ENCODE data around the gene ITPKB.
A peak's percentile ranks its signal among the peaks of the same experiment; 100 is the strongest.

The ITPKB gene

GRCh38 chr1:226653311-226653921, 85.7 kb downstream of the ITPKB start:
- DNase-seq (ENCODE audit: low read depth in 1 of 2, low spot score in 1 of 2), result peak in 1 of 2 donors; percentile 27

DNA sequence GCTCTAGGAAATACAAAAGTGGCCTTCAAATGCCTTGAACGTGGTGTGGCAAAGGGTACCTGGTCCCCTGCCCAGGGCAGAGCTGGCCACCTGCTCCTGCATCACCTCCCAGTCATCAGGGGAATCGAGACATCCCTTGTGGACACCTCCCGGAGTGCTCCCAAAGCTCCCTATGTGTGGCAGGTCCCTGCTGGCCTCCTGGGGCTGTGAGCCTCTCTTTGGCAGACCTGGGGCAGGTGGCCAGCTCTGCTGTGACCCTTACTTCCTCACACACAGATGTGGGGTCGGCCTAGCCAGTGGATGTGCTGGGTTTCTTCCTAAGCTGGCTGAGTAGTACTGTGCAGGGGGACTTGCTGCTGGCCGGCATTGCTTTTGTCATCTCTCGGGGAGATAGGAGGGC, 86.5 kb downstream of the ITPKB start:
- no peak for DNase-seq (ENCODE audit: low read depth in 1 of 2, low spot score in 1 of 2)

GRCh38 chr1:226651732-226652105, 87.4 kb downstream of the ITPKB start:
- DNase-seq (ENCODE audit: low read depth in 1 of 2, low spot score in 1 of 2), result no peak

- DNase-seq (ENCODE audit: low read depth in 1 of 2, low spot score in 1 of 2), result no peak
Measured at GRCh38 chr1:226651041-226651731, 87.9 kb downstream of the ITPKB start.

- DNase-seq (ENCODE audit: low read depth in 1 of 2, low spot score in 1 of 2), result no peak
Measured at GRCh38 chr1:226650236-226650841, 88.7 kb downstream of the ITPKB start.

- DNase-seq (ENCODE audit: low read depth in 1 of 2, low spot score in 1 of 2), result no peak
Measured at GRCh38 chr1:226649780-226650179, 89.3 kb downstream of the ITPKB start.

DNA sequence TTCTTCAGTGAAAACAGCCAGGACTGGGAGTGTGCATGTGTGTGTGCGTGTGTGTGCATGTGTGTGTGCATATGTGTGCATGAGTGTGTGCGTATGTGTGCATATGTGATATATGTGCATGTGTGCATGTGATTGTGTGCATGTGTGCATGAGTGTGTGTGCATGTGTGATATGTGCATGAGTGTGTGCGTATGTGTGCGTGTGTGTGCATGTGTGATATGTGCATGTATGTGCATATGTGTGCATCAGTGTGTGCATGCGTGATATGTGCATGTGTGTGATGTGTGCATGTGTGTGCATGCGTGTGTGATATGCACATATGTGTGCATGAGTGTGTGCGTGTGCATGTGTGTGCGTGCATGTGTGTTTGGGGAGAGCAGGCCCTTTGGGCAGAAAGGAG, 89.8 kb downstream of the ITPKB start:
- no peak for DNase-seq (ENCODE audit: low read depth in 1 of 2, low spot score in 1 of 2)

DNA sequence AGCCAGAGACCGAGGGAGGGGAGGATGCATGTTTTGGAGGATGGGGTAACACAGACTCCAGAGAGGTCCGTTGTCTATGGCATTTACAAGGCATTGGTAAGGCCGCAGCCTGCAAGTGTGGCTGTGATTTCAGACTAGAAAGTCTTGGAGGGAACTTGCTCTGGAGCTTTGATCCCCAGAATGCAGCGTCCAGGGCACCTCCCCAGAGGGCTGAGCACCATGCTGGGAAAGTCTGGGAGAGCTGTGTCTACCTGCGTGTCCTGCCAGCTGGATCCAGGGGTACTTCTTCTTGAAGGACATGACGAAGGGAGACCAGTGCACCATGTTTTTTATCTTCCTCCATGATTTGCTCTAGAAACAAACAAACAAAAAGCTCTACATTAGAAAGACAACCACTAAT, 90.7 kb downstream of the ITPKB start:
- no peak for DNase-seq (ENCODE audit: low read depth in 1 of 2, low spot score in 1 of 2)

DNA sequence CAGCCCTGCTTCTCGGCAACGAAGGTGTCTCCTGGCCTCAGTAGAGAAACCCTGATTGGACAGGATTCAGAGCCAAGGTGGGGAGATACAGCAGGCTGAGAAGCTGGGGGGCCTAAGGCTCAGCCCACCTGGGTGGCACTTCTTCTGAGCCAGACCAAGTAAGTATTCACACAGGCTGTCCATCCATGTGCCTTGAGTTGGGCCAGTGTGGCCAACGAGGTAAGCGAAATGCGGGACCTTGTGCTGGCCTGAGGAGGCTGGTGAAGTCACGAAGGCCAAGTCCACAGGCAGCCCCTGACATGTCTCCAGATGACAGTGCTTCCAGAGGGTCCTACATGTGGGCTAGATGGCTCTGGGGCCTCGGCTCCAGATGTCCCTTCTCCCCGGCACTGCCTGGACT, 91.4 kb downstream of the ITPKB start:
- no peak for DNase-seq (ENCODE audit: low read depth in 1 of 2, low spot score in 1 of 2)

- no peak for DNase-seq (ENCODE audit: low read depth in 1 of 2, low spot score in 1 of 2)
Measured at GRCh38 chr1:226646870-226647449, 92.1 kb downstream of the ITPKB start.

DNA sequence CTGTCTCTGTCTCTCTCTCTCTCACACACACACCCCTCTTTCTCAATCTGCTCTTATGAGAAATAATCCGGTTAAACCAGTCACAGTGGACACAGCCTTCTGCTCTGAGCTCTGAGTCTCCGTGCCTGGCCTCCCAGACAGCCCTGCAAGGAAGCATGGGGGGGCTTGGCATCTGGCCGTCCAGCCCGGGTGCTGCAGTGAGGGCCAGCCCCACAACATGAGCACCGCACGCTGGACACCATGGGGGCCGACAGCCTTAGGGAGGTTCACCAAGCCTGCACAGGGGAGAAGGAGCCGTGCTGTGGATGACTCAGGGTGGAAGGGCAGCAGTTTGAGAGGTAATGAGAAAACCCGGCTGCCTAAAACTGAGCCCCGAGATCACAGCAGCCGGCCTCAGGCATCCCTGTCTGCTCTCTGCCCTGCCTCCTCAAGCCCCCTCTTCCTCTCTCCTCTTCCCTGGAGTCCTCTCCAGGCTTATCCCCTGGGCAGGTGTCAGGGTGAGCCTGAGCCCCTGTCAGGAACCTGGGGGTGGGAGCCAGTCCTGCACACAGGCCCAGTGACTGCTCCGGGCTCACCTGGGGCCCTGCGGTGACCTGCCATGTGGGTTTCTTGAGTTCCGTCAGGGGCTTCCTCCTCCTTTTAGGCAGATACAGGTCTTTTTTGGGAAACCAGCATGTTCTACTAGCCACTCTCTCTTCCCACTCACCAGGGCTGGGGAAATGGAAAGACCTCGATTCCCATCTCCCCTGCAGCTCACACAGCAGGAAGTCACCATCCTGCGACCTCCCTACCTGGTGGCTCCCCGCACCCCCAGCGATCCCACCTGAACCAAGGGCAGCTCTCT, 92.8 kb downstream of the ITPKB start:
- no peak for DNase-seq (ENCODE audit: low read depth in 1 of 2, low spot score in 1 of 2)

- no peak for DNase-seq (ENCODE audit: low read depth in 1 of 2, low spot score in 1 of 2)
Measured at GRCh38 chr1:226645279-226645976, 93.7 kb downstream of the ITPKB start.

DNA sequence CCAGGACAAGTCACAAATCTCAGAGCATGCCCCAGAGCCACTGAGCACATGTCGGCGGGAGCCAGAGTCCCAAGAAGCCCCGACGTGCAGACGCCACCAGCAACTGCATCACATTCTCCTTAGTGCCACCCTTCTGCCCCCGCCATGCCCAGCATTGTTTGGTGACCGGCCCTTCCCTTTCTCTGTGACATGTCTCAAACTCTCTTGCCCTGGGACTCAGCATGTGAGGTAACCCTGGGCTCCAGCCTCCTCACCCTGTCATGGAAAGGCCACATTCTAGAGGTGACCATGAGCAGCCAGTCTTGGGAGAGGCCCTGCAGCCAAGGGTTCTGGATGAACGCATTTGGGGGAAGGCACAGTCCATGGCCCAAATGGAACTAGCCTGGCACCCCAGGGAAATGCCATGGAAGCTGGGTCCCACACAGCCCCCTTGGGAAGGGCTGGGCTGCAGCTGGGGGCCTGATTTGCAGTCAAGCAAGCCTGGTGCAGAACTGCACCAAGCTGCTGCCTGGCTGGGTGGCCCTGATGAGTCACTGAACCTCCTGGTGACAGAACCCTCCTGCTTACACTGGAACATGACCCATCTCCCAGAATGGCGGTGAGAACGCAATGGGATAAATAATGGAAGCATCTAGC, 94.4 kb downstream of the ITPKB start:
- DNase-seq (ENCODE audit: low read depth in 1 of 2, low spot score in 1 of 2), result no peak

- DNase-seq (ENCODE audit: low read depth in 1 of 2, low spot score in 1 of 2), result no peak
Measured at GRCh38 chr1:226643611-226644540, 95.2 kb downstream of the ITPKB start.

DNA sequence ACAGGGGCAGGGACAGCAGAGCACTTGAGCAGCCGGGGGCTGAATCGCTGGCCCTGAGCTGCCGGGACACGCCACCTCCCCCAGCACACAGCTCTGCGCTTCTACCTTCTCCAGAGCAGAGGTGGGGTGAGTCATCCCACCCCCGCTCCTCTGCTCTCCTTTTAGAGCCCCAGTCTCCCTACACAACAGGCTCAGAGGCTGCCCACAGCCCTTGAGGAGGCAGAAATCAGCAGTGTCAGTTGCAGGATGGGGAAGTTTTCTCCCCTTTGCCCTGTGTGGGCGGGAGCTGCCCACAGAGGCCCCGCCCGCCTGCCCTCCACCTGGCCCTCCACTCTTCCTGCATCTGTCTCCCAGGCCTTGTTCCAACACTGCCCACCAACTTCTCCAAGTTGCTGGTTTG, 95.9 kb downstream of the ITPKB start:
- peak; percentile 36 to 60 for DNase-seq (ENCODE audit: low read depth in 1 of 2, low spot score in 1 of 2)

GRCh38 chr1:226642421-226642820, 96.7 kb downstream of the ITPKB start:
- DNase-seq (ENCODE audit: low read depth in 1 of 2, low spot score in 1 of 2), result no peak

DNA sequence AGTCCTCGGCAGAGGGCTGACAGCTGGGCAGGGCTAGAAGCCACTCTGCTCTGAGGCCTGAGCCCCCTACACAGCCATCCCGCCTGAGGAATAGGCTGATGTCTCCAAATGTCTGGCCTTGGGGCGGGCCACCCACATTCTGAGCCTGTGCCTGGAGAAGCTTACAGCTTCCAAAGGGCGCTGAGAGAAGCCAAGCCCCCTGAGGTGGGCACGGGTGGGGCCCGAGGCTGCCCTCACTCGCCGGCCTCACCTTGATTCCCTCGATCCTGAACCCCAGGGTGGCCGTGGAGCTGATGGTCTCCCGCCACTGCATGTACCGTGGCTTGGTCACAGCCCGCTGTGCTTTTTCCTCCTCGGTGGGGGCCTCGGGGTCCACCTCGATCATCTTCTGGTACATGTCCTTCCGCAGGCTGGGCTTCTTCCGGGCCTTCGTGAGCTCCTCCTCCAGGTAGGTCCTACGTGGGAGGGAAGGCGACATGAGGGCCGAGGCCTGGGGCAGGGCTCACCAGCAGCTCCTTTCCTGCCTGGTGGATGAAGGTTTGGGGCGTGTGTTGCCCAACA, 97.3 kb downstream of the ITPKB start:
- no peak for DNase-seq (ENCODE audit: low read depth in 1 of 2, low spot score in 1 of 2)

- no peak for DNase-seq (ENCODE audit: low read depth in 1 of 2, low spot score in 1 of 2)
Measured at GRCh38 chr1:226640321-226641136, 98.6 kb downstream of the ITPKB start.
